NCI-H1417 (cell line): Measurements from ENCODE around the gene TIMM9.
"Not testable (repeated sequence)": the region's sequence is repeated elsewhere in the genome, so short reads cannot be mapped to it uniquely, and the experiment has no call there.

Source experiments
- DNase-seq, 3 experiments: peaks; one replicate each; lab custom pipeline; 2025; lab: John Stamatoyannopoulos, UW

The TIMM9 gene

GRCh38 chr14:58398495-58398894, 28.8 kb downstream of the TIMM9 start:
- no peak for DNase-seq

- no peak for DNase-seq
These were observed 30.2 kb downstream of the TIMM9 start for GRCh38 chr14:58397156-58397555.

- DNase-seq, result peak; percentile 75 to 91 (median 87)
These were observed 31.2 kb downstream of the TIMM9 start, which contains the start of gene TOMM20L for GRCh38 chr14:58395812-58396788. Gene TOMM20L, plus strand, starts transcription at chr14:58395930. Its CDS starts 28 bp downstream, at chr14:58395958.

- DNase-seq, result no peak
These were observed 31.8 kb downstream of the TIMM9 start for GRCh38 chr14:58395562-58395811.

GRCh38 chr14:58390830-58391229, 36.5 kb downstream of the TIMM9 start:
- DNase-seq, result no peak

- no peak for DNase-seq
These were observed 50.5 kb downstream of the TIMM9 start for GRCh38 chr14:58376791-58377190.

GRCh38 chr14:58368956-58369355, 58.4 kb downstream of the TIMM9 start:
- DNase-seq, result no peak

GRCh38 chr14:58367296-58367695, 60.0 kb downstream of the TIMM9 start:
- no peak for DNase-seq

GRCh38 chr14:58364316-58364715, 63.0 kb downstream of the TIMM9 start:
- no peak for DNase-seq

GRCh38 chr14:58362798-58363412, 64.4 kb downstream of the TIMM9 start:
- DNase-seq, result peak; percentile 22 to 79 (median 24)

- DNase-seq, result not testable (repeated sequence)
These were observed 65.1 kb downstream of the TIMM9 start for GRCh38 chr14:58362272-58362671.
